ENCODE measurements around the gene OR8B2.
A peak's percentile ranks its signal among the peaks of the same experiment; 100 is the strongest.
"Not testable (repeated sequence)": the region's sequence is repeated elsewhere in the genome, so short reads cannot be mapped to it uniquely, and the experiment has no call there.

OR8B2 gene, protein sequence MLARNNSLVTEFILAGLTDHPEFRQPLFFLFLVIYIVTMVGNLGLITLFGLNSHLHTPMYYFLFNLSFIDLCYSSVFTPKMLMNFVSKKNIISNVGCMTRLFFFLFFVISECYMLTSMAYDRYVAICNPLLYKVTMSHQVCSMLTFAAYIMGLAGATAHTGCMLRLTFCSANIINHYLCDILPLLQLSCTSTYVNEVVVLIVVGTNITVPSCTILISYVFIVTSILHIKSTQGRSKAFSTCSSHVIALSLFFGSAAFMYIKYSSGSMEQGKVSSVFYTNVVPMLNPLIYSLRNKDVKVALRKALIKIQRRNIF

DNA sequence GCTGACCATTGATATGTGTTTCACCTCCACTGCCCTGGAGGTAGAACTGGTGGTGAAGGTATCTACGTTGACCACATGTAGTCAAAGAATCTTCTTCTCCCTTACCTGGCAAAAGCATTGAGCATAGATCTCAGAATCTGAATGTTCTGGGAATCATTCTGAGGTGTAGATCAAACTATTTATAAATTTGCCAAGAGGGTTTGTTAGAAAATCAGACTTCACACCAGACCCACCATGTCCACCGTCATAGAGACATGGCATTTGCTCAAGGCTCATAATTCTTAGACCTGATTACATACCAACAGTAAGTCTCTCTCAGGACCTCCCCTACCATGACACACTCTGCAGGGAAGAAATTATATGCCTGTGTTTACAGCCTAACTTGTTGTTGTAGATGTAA lies at the start of gene OR8B2:
TSS of gene OR8B2 (minus strand) at position 101 of the 400 bp plus-strand sequence. CDS start 1,156 bp downstream, outside the sequence.
- DNase-seq (ENCODE audit: low spot score): no peak

DNA sequence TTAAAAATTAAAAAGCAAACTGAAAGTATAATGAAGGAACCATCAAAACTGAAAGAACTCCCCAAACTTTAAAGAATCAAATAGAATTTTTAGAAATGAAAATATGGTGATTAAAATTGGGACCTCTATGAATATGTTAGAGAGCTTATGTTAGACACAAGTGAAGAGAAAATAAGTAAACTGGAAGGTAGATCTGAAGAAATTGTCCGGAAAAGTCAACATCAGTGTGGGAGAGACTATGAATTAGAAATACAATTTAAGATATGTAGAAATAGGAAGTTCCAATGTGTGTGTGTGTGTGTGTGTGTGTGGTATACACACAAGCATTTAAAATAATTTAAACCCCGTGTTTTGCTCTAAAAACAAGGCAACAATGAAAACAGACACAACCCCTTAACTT lies 45.3 kb upstream of the OR8B2 start:
- no peak for DNase-seq (ENCODE audit: low spot score)

DNA sequence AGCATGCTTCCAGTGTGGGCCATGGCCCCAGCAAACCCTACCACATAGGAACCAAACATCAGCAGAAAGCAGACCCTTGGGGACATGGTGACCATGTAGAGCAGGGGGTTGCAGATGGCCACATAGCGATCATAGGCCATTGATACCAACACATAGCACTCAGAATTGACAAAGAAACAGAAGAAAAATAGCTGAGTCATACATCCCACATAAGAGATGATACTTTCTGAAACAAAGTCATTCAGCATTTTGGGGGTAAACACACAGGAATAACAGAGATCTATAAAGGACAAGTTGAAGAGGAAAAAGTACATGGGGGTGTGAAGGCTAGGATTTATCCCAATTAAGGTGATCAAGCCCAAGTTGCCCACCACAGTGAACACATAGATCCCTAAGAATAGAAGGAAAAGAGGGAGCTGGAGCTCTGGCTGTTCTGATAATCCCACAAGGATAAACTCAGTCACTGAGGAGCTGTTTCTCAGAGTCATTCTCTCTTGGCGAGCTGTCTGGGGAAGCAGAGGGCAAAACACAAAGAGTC lies 40.2 kb upstream of the OR8B2 start, which contains the start of gene OR8B4:
TSS of gene OR8B4 (minus strand) at position 488 of the 538 bp plus-strand sequence. CDS start at position 488, 0 bp downstream.
- no peak for DNase-seq (ENCODE audit: low spot score)

DNA sequence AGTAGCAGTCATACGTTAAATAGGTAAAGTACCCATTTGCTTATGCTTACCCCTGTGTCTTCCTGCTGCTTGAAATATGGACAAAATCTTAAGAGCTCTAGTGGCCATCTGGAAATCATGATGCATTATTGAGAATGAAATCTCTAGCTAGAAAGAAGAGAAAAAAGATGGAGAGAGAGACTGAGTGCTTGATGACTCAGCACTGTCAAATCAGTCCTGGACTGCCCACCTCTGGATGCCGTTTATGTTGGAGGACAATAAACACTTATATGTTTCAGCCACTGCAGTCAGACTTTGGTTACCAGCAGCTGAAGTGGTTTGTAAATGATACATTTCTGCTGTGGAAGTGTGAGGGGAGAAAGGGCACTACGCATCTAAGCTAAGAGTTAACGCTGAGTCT lies 36.7 kb upstream of the OR8B2 start:
- DNase-seq (ENCODE audit: low spot score): no peak

DNA sequence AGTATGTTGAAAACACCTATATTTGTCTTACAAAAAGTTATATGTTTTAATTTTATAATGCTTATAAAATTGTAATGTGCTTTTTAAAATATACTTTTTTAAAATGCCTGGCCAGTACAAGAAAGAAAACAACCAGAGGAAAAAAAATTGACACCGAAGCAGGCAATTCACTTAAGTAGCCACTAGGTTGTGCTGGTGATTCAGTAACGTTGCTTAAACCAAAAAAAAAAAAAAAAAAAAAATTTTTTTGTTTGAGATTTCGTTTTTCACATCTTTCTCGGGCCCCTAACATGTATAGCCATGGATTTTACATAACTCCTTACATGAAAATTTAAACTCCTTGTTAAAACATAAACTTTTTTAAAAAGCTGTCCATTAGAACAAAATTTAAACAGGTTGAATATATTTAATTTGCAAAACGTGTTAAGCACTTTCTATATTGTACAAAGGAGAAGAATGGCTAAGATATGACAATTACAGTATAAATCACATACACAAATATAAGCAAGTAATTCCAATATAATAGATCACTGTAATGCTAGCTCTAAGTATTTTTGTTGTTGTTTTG lies 31.1 kb upstream of the OR8B2 start:
- DNase-seq (ENCODE audit: low spot score): no peak

DNA sequence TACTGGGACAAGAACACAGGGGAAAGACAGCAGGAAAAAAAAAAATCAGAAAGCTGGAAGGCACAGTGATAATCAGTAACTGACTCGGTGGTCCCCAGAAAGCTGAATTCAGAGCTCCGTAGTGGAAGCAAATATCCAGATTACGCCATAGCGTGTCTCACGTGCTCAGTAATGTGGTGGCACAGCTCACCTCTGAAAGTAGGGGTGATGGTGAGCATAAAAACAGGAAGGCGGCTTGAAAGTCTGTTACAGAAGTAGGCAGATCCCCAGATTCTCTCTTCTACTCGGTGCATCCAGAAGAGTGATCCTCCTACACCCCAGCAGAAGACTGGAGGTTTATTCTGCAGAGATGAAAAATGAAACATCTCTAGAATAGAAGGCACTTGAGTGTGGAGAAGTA lies 25.6 kb upstream of the OR8B2 start:
- no peak for DNase-seq (ENCODE audit: low spot score)

DNA sequence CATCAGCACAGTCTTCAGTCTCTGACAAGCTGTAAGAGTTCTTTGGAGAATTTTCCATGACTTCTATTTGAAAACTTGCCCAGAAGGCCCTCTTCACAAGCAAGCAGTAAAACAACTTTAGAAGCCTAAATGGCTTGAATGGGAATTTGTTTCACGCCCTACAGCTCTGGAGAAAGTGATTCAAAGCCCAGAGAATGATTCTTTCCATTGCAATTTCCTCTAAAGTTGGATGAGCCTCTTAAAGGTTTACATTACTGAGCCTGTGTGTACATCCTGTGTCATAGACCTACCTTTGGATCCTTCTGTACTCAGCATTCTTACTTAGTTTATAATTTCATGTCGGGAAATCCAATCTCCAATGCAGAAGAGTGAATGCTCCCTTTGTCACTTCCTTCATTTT lies 21.3 kb upstream of the OR8B2 start:
- DNase-seq (ENCODE audit: low spot score): no peak

DNA sequence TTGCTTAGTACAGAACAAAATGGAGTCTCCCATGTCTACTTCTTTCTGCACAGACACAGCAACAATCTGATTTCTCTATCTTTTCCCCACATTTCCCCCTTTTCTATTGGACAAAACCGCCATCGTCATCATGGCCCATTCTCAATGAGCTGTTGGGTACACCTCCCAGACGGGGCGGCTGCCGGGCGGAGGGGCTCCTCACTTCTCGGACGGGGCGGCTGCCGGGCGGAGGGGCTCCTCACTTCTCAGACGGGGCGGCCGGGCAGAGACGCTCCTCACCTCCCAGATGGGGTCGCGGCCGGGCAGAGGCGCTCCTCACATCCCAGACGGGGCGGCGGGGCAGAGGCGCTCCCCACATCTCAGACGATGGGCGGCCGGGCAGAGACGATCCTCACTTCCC lies 18.9 kb upstream of the OR8B2 start:
- not testable (repeated sequence) for DNase-seq (ENCODE audit: low spot score)

DNA sequence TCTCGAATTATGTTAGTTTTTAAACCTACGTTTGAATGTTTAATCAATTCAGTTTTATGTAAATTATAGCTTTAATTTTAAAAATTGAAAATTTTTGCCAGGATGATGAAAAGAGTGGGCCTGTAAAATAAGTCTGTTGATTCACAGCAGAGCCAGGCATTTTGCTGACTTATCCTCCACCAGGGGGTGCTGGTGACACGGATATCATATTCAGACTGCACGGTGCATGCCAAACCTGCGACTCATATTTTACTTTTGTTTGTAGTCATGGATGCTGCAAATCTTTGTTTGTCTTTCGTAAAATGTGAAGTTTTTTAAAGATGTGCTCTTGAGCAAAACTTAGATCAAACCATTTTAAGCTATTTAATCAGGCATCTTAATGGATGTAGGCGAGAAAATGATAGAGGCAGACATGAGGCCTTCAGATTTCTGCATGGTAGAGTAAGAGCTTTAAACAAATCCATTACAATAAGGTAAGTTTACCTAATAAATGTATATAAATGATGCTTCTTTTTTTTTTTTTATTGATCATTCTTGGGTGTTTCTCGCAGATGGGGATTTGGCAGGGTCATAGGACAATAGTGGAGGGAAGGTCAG lies 18.1 kb upstream of the OR8B2 start:
- peak; percentile 15 for DNase-seq (ENCODE audit: low spot score)

DNA sequence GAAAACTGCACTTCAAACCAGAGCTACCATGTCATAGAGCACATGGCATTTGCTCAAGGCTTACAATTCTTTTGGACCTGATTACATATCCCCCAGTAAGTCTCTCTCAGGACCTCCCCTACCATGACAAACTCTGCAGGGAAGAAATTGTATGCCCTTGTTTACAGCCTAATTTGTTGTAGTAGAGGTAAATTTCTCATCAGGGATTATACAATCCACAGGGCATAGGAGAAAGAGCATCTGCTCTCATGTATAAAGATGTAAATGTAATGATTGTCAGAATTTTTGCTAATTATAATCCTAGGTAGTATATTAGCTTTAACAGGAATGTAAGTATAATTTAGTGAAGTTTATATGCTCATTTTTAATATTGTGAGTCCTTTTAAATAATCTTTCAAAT lies 14.6 kb upstream of the OR8B2 start, which contains the start of gene OR8B3:
TSS of gene OR8B3 (minus strand) at position 101 of the 400 bp plus-strand sequence. CDS start 1,673 bp downstream, outside the sequence.
- no peak for DNase-seq (ENCODE audit: low spot score)

DNA sequence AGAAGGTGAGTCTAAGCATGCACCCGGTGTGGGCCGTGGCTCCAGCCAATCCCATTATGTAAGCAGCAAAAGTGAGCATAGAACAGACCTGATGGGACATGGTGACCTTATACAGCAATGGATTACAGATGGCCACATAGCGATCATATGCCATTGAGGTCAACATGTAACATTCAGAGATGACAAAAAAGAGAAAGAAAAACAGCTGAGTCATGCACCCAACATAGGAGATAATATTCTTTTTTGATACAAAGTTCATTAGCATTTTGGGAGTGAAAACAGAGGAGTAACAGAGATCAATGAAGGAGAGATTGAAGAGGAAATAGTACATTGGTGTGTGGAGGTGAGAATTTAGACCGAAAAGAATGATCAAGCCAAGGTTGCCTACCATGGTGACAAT lies 12.5 kb upstream of the OR8B2 start:
- not testable (repeated sequence) for DNase-seq (ENCODE audit: low spot score)

DNA sequence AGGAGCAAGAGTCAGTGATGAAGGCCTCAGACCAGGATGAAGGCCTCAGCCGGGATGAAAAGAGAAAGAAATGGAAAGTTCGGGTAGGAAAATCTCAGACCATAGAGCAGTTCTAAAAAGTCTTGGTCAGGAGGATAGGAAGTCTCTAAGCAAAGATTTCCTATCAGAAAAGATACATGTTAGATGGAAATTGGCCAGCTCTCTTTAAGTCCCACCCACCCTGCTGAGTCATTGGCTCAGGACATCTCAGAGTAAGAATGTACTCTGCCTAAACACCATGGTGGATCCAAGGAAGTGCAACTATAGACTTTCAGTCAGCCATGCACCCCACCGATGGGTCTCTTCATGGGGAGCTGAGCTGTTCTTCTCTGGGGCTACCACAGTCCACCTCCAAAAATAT lies 10.1 kb upstream of the OR8B2 start:
- no peak for DNase-seq (ENCODE audit: low spot score)

DNA sequence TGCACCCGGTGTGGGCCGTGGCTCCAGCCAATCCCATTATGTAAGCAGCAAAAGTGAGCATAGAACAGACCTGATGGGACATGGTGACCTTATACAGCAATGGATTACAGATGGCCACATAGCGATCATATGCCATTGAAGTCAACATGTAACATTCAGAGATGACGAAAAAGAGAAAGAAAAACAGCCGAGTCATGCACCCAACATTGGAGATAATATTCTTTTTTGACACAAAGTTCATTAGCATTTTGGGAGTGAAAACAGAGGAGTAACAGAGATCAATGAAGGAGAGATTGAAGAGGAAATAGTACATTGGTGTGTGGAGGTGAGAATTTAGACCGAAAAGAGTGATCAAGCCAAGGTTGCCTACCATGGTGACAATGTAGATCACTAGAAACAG lies 1.4 kb downstream of the OR8B2 start:
- not testable (repeated sequence) for DNase-seq (ENCODE audit: low spot score)

DNA sequence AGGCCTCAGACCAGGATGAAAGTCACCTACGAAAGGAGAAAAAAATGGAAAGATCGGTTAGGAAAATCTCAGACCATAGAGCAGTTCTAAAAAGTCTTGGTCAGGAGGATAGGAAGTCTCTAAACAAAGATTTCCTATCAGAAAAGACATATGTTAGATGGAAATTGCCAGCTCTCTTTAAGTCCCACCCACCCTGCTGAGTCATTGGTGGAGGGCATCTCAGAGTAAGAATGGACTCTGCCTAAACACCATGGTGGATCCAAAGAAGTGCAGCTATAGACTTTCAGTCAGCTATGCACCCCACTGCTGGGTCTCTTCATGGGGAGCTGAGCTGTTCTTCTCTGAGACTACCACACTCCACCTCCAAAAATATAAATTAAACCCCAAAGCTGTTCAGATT lies 3.7 kb downstream of the OR8B2 start:
- DNase-seq (ENCODE audit: low spot score): no peak

DNA sequence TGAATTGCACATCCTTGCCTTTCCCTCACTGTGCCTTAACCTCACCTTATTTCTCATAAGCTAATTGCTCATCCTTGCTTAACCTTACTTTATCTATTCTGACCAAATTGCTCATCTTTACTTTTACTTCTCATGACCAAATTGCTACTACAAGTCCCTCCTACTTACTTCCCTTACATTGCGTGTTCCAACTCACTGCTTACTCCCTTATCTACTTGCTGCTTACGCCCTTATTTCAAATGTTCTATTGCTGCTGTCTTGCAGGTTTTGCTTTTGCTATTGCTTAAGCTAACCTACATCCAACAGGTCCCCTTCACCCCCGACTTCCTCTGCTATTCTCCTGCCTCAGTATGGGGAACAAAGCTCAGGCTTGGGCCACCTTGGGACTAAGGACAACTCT lies 8.0 kb downstream of the OR8B2 start:
- DNase-seq (ENCODE audit: low spot score): no peak

DNA sequence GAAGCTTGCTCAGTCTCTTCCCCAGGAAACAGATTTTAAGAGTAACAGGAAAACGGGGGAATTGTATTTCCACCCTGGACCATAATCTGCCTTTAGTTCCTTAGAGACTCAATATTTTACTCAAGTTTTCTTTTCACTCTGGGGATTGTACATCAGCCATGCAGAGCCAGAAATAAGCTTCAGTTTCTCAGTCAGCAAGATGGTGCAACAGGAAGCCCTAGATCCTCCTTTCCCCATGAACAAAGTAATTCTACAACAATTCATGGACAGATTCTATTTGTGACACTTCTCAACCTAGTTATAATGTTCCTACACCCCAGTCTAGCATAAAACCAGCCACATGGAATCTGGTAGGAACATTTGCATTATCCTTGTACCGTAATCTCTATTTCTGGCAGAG lies 24.7 kb downstream of the OR8B2 start:
- no peak for DNase-seq (ENCODE audit: low spot score)

DNA sequence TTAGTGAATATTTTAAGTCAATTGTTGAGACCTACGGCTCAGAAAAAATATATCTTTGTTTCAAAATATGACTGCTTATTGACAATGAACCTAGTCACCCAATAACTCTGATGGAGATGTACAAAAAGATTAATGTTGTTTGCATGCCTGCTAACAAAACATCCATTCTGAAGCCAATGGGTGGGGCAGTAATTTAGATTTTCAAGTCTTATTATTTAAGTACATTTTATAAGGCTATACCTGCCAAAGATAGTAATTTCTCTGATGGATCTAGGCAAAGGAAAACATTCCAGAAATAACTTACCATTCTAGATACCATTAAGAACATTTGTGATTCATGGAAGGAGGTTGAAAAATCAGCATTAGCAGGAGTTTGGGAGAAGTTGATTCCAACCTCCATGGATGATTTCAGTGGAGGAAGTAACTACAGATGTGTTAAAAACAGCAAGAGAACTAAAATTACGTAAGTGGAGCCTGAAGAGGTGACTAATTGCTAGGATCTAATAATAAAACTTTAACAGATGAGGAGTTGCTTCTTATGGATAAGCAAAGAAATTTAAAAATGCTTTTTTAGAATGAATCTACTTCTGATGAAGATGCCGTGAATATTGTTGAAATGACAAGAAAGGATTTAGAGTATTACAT lies 37.9 kb downstream of the OR8B2 start:
- DNase-seq (ENCODE audit: low spot score): no peak

DNA sequence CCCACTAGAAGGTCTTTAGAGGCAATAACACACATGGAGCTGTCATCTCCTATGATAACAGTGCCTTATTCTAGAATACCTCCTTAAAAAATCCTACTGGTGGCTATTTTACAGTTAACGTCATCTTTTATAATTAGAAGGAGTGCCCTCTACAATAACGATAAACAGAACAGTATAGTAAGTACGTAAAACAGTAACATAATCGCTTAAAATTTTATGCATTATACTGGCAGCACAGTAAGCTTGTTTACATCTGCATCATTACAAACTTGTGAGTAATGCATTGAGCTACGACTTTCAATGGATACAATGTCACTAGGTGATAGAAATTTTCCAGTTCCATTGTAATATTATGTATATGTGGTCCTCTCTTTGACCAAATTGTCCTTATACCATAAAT lies 40.0 kb downstream of the OR8B2 start:
- no peak for DNase-seq (ENCODE audit: low spot score)

DNA sequence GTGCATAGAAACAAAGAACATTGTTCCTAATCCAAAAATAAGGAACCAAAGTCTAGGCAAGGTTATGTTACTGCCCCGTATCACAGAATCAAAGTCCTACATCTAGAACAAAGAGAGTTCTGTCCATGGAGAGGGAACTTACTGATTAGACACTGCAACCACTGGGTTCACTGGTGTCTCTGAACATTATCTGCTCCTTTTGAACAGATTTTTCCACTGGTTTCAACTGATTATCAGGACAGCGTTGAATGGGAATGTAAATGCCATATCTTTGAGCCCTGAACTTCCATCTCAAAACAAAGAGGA lies 44.2 kb downstream of the OR8B2 start:
- DNase-seq (ENCODE audit: low spot score): no peak

DNA sequence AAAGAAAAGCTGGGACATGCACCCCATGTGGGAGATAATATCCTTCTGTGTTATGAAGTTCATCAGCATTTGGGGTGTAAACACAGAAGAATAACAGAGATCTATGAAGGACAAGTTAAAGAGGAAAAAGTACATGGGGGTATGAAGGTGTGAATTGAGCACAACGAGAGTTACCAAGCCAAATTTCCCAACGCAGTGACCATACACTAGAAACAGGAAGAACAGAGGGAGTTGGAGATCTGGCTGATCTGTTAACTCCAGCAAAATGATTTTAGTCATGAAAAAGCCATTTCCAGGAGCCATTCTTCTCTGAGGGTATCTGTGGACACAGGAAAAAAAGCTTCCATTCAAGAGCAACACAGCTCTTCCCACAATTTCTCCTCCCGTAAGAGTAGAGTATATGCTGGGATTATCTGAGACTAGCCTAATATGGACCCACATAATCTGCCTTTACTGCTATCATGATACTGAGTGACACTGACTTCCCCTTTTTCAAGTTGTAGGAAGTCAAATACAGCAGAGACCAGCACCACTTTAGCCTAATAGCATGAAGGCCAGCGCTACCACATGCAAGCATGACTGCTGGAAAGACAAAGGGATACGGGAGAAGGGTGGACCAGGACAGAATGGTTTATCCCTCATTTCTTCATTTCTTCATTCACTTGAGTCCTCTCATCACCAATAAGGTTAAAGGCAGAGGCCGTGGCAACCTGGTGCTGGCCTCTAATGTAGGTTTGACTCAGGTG lies 44.7 kb downstream of the OR8B2 start:
- DNase-seq (ENCODE audit: low spot score): no peak

Data from CD4-positive, alpha-beta T cell treated with Interleukin-6 at 100 ng/mL for 8 hours (primary cell).